Urinary bladder (tissue), 4 donors: ENCODE data around the gene TSPAN33. TPM values are rescaled to one million over a fixed set of nuclear protein-coding genes. Genes with fewer than 3 reads are reported as not detected.
"Not testable (repeated sequence)": the region's sequence is repeated elsewhere in the genome, so short reads cannot be mapped to it uniquely, and the experiment has no call there.

Experiments
- DNase-seq: peaks from one replicate; pipeline ENCODE4 v3.0.0-alpha.2; 2015; ENCODE audit errors: extremely low spot score
- H3K27ac ChIP-seq: one replicate; pipeline ENCODE4 v1.5.1; 2013; ENCODE audit warnings: low read depth, mild to moderate bottlenecking, moderate library complexity
- H3K36me3 ChIP-seq: one replicate; pipeline ENCODE4 v1.6.1; 2013; ENCODE audit warnings: mild to moderate bottlenecking, moderate library complexity; ENCODE audit not compliant: insufficient read depth
- H3K4me1 ChIP-seq: one replicate; pipeline ENCODE4 v1.6.1; 2013; ENCODE audit warnings: mild to moderate bottlenecking, moderate library complexity; ENCODE audit not compliant: insufficient read depth
- H3K4me3 ChIP-seq: one replicate; pipeline ENCODE4 v1.5.1; 2013; ENCODE audit warnings: low read depth, low read length
- WGBS: extraction: QIAGEN DNeasy Blood & Tissue Kit; methylation state at CpG from one replicate; pipeline ENCODE4 v1.1.7; 2013; 5-methylcytosine and 5-hydroxymethylcytosine counted together
- polyA plus RNA-seq: library from polyadenylated mRNA; stranded (reverse); fragments of 200-250 nt; gene quantifications from one replicate; pipeline ENCODE4 v1.2.3, GENCODE V29; 2013
- total RNA-seq: library from RNA; depleted of rRNA; stranded (reverse); fragments of >200 nt; gene quantifications from one replicate; pipeline ENCODE4 v1.2.3, GENCODE V29; 2014
- donor health status: healthy with polysubstance abuse.
- donor health status: healthy.

The TSPAN33 gene
- total RNA-seq (9.5 TPM), polyA plus RNA-seq (15.6 TPM)

DNA sequence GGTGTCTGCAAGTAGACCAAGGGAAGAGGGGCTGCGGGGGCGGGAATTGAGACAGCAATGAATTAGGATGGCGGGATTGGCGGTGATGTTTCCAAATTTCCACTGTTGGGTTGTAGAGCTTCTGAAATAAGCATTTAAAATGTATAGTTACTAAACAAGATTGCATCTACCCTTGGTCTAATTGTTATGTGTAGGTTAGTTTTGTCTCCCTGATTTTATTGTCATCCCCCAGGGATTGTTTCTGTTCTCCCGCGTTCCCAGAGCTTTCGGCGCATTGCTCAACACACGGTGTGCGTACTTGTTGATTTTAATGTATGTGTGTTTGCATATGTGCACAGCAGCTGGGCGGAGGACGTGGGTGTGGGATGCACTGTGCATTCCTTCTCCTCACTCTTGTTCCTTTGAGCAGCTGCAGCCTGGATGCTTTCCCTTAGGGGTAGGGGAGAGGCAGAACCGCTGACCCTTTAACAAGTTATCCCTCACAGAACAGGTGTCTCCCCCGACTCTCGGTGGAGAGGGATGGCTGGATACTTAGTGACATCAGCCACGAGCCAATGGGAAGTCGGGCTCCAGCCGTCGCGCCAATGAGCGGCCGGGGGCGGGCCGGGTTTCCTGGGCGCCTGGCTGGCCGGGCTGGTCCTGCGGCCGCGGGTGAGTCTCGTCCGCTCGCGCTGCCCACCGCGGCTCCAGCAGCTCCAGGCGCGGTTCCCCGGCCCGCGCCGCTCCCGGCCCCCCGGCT is at the start of gene TSPAN33:
Gene TSPAN33 (plus strand): TSS at position 613 of the 739 bp plus-strand sequence. CDS start 274 bp downstream, outside the sequence.
- Histone ChIP-seq H3K27ac (no peak within 1 kb of the TSS), H3K36me3 (no peaks in the 10 kb centered on the region), H3K4me3 (peak within 1 kb of the TSS; percentile 87), H3K4me1 (peaks cover 4% of the 10 kb centered on the region)
- DNase-seq = peak; percentile 46
- 1% methylated on average over 43 of the region's 43 CpGs for WGBS

GRCh38 chr7:129095258-129095657 is 49.2 kb upstream of the TSPAN33 start:
- Histone ChIP-seq H3K4me3 (no peak overlapping the region), H3K4me1 (no peaks in the 10 kb centered on the region), H3K36me3 (no peaks in the 10 kb centered on the region), H3K27ac (no peak overlapping the region)
- no peak for DNase-seq
- 69% methylated on average over 6 of the region's 6 CpGs for WGBS

DNA sequence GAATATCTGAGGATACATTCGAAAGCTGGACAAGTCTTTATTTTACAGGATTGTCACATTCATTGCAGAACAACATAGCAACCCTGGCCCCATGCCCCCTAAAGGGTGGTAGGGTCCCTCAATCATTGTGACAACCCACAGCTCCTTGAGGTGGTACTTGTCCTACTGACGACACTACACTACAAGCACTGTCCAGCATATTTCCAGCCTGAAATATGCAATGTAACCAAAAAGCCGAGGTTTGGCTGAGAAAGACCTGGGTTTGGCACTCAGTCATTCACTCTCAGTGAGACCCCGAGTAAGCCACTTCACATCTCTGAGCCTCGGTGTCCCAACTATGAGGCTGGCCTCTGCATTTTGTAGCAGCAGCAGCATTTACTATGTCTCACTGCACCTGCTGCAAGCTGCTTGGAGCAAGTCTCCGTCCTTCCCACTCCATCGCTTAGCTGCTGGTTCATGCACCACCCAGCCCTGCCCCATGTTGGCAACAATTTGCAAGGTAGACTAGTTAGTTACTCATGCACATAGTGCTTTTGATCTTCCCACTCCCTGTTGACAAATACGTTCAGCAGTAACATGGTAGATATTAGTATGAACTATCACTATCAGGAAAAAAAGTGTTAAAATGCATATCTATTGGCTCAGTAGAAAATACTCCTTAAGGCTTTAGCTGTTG is 46.0 kb upstream of the TSPAN33 start:
- Histone ChIP-seq H3K36me3 (no peaks in the 10 kb centered on the region), H3K4me1 (no peaks in the 10 kb centered on the region), H3K27ac (no peak overlapping the region), H3K4me3 (no peak overlapping the region)
- no peak for DNase-seq
- WGBS = 79% methylated on average over 8 of the region's 8 CpGs

- DNase-seq = no peak
- H3K4me3 ChIP-seq = no peak overlapping the region
- H3K27ac ChIP-seq = no peak overlapping the region
- H3K36me3 ChIP-seq = no peaks in the 10 kb centered on the region
- 33% methylated on average over 2 of the region's 2 CpGs for WGBS
- H3K4me1 ChIP-seq = no peaks in the 10 kb centered on the region
Observed at GRCh38 chr7:129100827-129101166, 43.7 kb upstream of the TSPAN33 start.

DNA sequence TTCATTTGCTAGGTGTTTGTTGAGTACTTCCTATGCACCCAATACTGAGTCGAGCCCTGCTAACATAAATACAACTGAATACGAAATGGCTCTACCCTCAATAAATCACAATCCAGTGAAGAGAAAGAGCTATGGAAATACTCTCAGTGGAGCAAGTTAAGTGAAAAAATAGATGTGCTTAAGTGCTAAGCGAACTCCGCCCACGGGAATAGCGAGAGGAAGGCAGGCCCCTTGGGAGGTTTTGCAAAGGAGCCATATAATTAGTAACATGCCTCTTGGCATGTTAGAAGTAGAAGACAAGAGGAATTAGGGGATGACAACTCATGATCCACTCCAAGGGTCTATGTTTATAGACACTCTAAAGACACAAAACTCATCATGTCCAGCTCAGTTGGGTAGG is 42.8 kb upstream of the TSPAN33 start:
- DNase-seq = no peak
- WGBS = 77% methylated on average over 6 of the region's 6 CpGs
- Histone ChIP-seq H3K36me3 (no peaks in the 10 kb centered on the region), H3K4me1 (no peaks in the 10 kb centered on the region), H3K4me3 (no peak overlapping the region), H3K27ac (no peak overlapping the region)

GRCh38 chr7:129103561-129104324 is 40.8 kb upstream of the TSPAN33 start:
- WGBS = 85% methylated on average over 4 of the region's 4 CpGs
- no peaks in the 10 kb centered on the region for H3K36me3 ChIP-seq
- no peak overlapping the region for H3K27ac ChIP-seq
- H3K4me3 ChIP-seq = no peak overlapping the region
- DNase-seq = no peak
- no peaks in the 10 kb centered on the region for H3K4me1 ChIP-seq

GRCh38 chr7:129108581-129108980 is 35.9 kb upstream of the TSPAN33 start:
- H3K4me3 ChIP-seq = no peak overlapping the region
- WGBS = 88% methylated on average over 4 of the region's 4 CpGs
- no peaks in the 10 kb centered on the region for H3K36me3 ChIP-seq
- no peak overlapping the region for H3K27ac ChIP-seq
- DNase-seq = no peak
- no peaks in the 10 kb centered on the region for H3K4me1 ChIP-seq

GRCh38 chr7:129110258-129110981 is 34.1 kb upstream of the TSPAN33 start:
- DNase-seq = no peak
- Histone ChIP-seq H3K27ac (no peak overlapping the region), H3K4me3 (no peak overlapping the region), H3K36me3 (no peaks in the 10 kb centered on the region), H3K4me1 (no peaks in the 10 kb centered on the region)
- WGBS = 84% methylated on average over 1 of the region's 1 CpG

GRCh38 chr7:129110982-129111376 is 33.5 kb upstream of the TSPAN33 start:
- Histone ChIP-seq H3K27ac (no peak overlapping the region), H3K36me3 (no peaks in the 10 kb centered on the region), H3K4me3 (no peak overlapping the region), H3K4me1 (no peaks in the 10 kb centered on the region)
- DNase-seq = no peak

GRCh38 chr7:129115676-129116075 is 28.8 kb upstream of the TSPAN33 start:
- no peaks in the 10 kb centered on the region for H3K36me3 ChIP-seq
- no peak for DNase-seq
- no peaks in the 10 kb centered on the region for H3K4me1 ChIP-seq
- H3K27ac ChIP-seq = no peak overlapping the region
- H3K4me3 ChIP-seq = no peak overlapping the region

DNA sequence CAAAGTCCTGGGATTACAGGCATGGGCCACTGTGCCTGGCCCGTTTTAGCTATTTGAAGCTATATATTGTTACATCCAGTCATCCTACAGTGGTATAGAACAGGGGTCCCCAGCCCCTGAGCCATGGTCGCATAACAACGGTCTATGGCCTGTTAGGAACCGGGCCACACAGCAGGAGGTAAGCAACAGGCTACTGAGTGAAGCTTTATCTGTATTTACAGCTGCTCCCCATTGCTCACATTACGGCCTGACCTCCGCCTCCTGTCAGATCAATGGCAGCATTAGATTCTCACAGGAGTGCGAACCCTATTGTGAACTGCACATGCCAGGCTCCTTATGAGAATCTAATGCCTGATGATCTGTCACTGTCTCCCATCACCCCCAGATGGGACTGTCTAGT is 26.3 kb upstream of the TSPAN33 start:
- Histone ChIP-seq H3K36me3 (no peaks in the 10 kb centered on the region), H3K4me3 (no peak overlapping the region), H3K27ac (no peak overlapping the region), H3K4me1 (no peaks in the 10 kb centered on the region)
- WGBS = 86% methylated on average over 7 of the region's 7 CpGs
- DNase-seq = no peak

- 81% methylated on average over 3 of the region's 3 CpGs for WGBS
Observed at GRCh38 chr7:129118976-129119375, 25.5 kb upstream of the TSPAN33 start.

DNA sequence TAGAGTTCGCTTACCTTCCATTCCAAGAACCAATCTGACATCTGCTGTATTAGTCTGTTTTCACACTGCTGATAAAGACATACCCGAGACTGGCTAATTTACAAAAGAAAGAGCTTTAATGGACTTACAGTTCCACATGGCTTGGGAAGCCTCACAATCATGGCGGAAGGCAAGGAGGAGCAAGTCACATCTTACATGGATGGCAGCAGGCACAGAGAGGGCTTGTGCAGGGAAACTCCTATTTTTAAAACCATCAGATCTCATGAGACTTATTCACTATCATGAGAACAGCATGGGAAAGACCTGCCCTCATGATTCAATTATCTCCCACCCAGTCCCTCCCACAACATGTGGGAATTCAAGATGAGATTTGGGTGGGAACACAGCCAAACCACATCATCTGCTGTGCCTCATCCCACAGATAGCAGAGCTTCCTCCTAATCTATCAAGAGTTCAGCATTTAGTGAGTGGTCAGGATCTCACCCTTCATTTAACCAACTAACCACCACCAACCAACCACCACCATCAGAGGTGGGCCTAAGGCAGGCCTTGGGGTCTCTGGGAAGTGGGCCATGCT is 22.9 kb upstream of the TSPAN33 start:
- not testable (repeated sequence) for DNase-seq, H3K36me3 ChIP-seq, H3K4me1 ChIP-seq, H3K4me3 ChIP-seq, H3K27ac ChIP-seq
- 96% methylated on average over 3 of the region's 3 CpGs for WGBS

More at GRCh38 chr7:129118976-129119375, 25.5 kb upstream of the TSPAN33 start:
- no peaks in the 10 kb centered on the region for H3K36me3 ChIP-seq
- H3K4me1 ChIP-seq = no peaks in the 10 kb centered on the region
- H3K4me3 ChIP-seq = no peak overlapping the region
- H3K27ac ChIP-seq = no peak overlapping the region
- no peak for DNase-seq
